CD4-positive, alpha-beta T cell treated with Interleukin-4 for 1 hour (primary cell): ENCODE data around the gene RGPD3.
A peak's percentile ranks its signal among the peaks of the same experiment; 100 is the strongest.
"Not testable (repeated sequence)": the region's sequence is repeated elsewhere in the genome, so short reads cannot be mapped to it uniquely, and the experiment has no call there.

Source experiments
- DNase-seq, 2 donors: peaks; one replicate each; pipeline ENCODE4 v3.0.0-alpha.2; 2020 to 2022

Gene RGPD3

GRCh38 chr2:106468107-106468506, at the start of gene RGPD3:
RGPD3 (minus strand) TSS chr2:106468413; CDS start chr2:106468288, 125 bp downstream.
- not testable (repeated sequence) for DNase-seq

DNA sequence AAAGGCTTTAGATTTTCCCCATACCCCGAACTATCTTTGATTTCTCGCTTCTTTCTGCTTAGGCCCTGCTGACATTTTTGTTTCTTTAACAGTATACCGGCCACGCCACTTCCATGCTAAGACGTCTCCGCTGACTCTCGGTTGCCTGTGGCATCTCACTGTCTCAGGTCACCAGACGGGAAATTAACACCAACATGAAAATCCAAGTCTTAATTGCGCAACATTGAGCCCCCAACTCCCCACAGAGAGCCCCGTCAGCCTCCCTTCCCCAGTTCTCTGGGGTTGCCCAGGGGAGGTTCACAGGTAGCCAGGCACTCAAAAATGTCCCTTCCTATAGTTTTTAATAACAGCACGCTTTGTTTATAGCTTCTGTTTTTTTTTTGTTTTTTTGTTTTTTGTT, 49.1 kb upstream of the RGPD3 start:
- no peak for DNase-seq

DNA sequence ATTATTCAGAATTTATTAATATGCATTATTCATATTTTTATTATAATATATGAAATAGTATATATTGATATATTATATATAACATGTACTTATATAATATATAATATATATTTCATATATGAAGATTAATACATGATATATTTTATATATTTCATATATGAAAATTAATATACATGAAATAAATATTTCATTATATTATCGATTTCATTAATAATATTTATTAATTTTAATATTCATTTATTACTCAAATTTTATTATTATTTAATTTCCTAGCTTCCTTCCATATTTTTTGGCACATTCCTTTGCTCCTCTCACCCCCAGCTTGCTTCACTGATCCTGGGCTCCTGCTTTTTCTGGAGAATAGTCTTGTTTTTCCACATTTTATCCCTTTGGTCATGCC, 48.7 kb upstream of the RGPD3 start:
- no peak for DNase-seq

DNA sequence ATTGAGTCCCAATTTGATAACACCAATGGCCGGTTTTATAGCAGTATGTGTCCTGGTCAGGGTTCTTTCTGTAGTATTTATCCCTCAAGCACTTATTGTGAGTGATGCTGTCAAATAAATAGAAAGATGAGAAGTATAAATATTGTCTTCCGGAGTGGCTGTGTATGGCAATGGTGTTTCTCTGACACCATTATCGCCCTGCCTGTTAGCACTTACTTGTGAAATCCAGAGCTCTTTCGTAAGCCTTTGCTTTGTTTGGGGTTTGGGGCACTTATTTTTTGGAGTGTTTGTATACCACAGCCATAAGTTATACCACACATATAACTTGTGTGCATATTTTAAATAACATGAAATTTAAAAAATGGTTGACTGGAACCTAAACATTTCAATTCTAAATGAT, 48.2 kb upstream of the RGPD3 start:
- DNase-seq = no peak

DNA sequence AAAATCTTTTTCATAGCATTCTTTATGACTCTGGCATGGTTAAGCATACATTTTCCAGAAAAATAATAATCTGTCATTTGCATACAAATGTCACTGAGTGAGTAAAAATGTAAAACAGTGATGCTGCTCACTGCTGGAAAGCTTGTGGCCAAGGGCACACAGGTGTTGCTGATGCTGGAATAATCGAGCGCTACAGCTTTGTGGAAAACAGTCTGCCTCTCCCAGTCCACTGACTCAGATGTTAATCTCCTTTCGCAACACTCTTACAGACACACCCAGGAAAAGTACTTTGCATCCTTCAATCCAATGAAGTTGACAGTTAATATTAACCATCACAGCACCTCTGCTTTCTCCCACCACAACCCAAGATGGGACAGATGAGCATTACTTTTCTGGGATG, 46.6 kb upstream of the RGPD3 start:
- not testable (repeated sequence) for DNase-seq

DNA sequence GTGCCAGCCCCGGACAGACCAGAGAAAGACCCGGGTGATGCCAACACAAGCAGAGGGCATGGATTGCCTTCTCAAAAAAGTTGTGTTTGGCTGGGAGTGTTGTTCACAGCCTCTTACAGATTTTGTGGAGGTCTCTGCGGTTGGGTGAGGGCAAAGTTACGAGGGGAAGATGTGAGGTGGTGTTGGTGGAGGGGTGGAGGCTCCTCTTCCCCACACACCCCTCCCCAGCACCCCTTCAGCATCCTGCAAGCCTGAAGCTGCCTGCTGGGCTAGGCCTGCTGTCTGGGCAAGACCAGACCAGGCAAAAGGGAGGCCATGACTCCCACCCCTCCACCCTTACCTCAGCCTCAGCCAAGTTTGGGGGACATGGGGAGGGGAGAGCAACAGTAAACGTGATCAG, 45.2 kb upstream of the RGPD3 start:
- DNase-seq = not testable (repeated sequence)

DNA sequence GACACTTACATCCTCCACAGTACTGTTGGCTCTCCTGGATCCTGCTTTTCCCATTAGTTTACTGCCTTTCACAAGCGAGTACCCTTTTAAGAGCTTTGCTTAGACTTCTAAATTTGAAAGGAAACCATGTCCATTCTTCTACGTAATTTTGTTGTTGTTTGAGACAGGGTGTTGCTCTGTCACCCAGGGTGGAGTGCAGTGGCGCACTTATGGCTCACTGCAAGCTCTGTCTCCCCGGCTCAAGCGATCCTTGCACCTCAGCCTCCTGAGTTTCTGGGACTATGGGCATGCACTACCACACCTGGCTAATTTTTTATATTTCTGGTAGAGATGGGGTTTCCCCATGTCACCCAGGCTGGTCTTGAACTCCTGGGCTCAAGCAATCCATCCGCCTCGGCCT, 43.7 kb upstream of the RGPD3 start:
- DNase-seq = peak in 1 of 2 donors; percentile 30

GRCh38 chr2:106511476-106511901, 43.3 kb upstream of the RGPD3 start:
- peak; percentile 17 to 82 for DNase-seq

GRCh38 chr2:106510791-106511190, 42.6 kb upstream of the RGPD3 start:
- not testable (repeated sequence) for DNase-seq

DNA sequence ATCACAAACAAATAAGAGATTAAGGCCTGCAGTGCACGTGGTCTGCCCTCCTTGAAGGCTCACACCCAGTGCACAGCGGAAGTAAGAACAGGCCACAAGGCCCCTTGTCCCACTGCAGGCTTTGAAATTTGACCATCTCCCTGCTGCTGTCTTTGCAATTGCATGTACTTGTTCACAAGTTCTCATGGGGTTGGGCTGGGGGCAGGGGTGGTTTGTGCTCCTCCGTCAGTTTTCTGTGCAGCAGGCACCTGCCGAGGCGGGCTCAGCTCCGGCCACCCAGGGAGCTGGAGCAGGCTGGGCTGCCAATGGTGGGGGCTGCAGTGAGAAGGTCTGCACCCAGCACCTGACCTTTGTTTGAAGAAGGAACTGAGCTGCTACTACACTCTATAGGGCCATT, 41.2 kb upstream of the RGPD3 start:
- DNase-seq = not testable (repeated sequence)

DNA sequence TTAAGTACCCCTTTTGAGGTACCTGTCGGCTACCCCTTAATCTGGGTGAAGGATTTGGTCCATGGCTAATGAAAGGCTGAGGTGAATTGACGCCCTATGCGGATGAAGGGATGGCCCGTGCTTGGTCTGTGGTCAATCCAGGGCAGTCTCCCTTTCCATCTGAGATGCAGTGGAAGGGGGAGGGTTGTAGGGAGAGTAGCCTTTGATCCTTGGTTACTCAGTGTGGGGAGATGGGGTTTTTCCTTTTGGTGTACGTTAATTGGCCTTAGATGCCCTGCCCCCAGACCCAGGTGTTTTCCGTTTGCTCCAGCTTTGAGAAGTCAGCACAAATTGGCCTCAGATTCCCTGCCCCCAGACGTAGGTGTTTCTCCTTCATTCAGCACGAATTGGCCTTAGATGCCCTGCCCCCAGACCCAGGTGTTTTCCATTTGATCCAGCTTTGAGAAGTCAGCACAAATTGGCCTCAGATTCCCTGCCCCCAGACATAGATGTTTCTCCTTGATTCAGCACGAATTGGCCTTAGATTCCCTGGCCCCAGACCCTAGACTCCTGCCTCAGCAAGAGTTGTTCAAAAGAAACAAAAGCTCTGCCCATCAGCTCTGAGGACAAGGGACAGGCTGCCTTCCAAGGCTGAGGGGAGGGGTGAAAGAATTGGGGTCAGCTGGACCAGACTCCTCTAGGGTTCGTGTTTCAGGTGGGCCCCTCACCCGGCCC, 40.6 kb upstream of the RGPD3 start:
- not testable (repeated sequence) for DNase-seq

GRCh38 chr2:106506002-106506687, 37.9 kb upstream of the RGPD3 start:
- DNase-seq = not testable (repeated sequence)

DNA sequence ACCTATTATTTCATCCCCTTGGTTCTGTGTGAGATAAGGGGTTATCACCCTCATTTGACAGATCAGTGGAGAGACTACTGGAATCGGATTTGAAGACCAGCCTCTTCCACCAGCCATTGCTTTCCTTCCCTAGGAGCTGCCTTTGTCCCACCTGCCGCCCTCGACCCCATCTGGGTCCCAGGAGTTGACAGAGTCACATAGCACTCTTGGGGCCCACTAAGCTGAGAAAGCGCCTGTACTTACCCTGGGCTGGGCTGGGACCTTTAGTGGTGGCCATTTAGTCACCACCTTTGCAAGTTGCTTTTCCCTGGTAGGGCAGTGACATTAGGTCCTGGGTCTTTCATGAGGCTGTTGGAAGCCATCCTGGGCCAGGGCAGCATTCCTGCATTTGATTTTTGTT, 36.6 kb upstream of the RGPD3 start:
- not testable (repeated sequence) for DNase-seq

DNA sequence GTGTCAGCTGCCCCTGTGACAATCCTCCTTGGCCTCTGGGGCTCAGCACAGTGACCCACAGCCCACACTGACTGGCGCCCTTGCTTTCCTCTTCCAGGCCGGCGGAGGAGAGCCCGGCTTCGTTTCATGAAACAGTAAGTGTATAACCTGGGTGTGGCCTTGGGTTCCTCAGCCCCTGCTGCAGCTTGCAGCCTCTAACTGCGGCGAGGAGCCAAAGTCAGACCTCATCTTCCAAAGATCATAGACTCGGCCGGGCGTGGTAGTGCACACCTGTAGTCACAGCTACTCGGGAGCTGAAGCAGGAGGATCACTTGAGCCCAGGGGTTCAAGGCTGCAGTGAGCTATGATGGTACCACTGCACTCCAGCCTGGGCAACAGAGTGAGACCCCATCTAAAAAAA, 36.0 kb upstream of the RGPD3 start:
- DNase-seq = not testable (repeated sequence)

GRCh38 chr2:106502351-106502750, 34.1 kb upstream of the RGPD3 start:
- not testable (repeated sequence) for DNase-seq

DNA sequence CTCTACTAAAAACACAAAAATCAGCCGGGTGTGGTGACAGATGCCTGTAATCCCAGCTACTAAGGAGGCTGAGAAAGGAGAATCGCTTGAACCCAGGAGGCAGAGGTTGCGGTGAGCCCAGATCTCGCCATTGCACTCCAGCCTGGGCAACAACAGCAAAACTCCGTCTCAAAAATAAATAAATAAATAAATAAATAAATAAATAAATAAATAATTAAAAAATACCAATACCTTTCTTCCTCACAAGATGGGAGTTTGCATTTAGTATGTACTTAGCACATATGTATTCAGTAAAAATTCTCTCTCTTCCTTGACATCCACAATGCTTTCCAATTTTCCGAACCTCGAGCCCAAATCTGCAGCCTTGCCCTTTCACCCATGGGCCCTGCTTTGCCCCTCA, 32.1 kb upstream of the RGPD3 start:
- DNase-seq = not testable (repeated sequence)

- not testable (repeated sequence) for DNase-seq
Observed at GRCh38 chr2:106498549-106498948, 30.3 kb upstream of the RGPD3 start.

- DNase-seq = not testable (repeated sequence)
Observed at GRCh38 chr2:106492913-106493312, 24.7 kb upstream of the RGPD3 start.

DNA sequence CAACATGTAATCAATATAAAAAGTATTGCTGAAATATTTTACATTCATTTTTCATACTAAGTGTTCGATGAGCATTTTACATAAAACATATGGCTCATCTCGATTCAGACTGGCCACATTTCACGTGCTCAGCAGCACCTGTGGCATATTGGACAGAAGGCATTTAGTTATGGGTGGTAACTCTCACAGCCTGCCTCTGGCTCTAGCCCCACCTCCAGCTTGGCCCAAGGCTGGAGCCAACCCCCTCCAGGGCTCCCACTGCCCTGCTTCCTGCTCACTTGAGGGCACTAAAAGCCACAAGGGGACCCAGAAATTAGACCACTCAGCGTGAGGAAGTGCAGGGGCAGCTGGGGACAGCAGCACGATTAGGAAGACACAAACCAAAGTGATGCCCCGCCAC, 24.2 kb upstream of the RGPD3 start:
- DNase-seq = not testable (repeated sequence)

GRCh38 chr2:106489701-106490100, 21.5 kb upstream of the RGPD3 start:
- not testable (repeated sequence) for DNase-seq

GRCh38 chr2:106487386-106488191, 19.4 kb upstream of the RGPD3 start:
- DNase-seq = not testable (repeated sequence)

GRCh38 chr2:106486551-106487385, 18.6 kb upstream of the RGPD3 start, which contains the start of gene CD8B2:
CD8B2 (plus strand) TSS chr2:106487364; CDS start chr2:106487427, 63 bp downstream.
- DNase-seq = peak in 1 of 2 donors; percentile 26
